ENCODE data around the gene SLC25A53.
A peak's percentile ranks its signal among the peaks of the same experiment; 100 is the strongest.

SLC25A53 gene, protein sequence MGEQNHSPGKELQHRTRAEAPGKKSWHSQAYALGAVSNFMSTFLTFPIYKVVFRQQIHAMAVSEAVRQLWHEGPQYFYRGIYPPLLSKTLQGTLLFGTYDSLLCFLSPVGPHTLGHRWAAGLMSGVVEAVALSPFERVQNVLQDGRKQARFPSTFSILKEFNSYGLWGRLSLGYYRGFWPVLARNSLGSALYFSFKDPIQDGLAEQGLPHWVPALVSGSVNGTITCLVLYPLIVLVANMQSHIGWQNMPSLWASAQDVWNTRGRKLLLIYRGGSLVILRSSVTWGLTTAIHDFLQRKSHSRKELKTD

GRCh38 chrX:104156630-104157529, at the start of gene SLC25A53:
Gene SLC25A53 (minus strand): TSS chrX:104157009. CDS start chrX:104105257, 51,752 bp downstream.
- peak; percentile 77 for DNase-seq

GRCh38 chrX:104205548-104205947, 48.7 kb upstream of the SLC25A53 start:
- no peak for DNase-seq

GRCh38 chrX:104195489-104196084, 38.8 kb upstream of the SLC25A53 start:
- no peak for DNase-seq

- no peak for DNase-seq
Observed at GRCh38 chrX:104195013-104195412, 38.2 kb upstream of the SLC25A53 start.

DNA sequence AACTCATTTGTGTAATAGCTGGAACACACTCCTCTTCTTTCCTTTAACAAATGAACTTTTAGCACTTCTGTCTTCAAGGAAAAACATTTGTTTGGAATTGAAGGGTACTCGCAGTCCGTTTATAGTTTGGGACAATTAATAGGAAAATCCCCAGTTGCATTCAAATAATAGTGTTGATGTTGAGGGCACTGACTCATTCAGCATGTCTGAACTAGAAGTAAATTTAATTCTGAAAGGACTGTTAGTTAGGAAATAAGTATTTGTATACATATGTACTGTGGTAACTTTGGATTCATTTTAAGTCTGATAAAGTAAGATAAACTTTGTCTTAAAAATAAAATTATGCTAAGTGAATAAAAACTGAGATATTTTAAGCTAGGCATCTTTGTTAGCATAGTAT, 36.7 kb upstream of the SLC25A53 start:
- no peak for DNase-seq

DNA sequence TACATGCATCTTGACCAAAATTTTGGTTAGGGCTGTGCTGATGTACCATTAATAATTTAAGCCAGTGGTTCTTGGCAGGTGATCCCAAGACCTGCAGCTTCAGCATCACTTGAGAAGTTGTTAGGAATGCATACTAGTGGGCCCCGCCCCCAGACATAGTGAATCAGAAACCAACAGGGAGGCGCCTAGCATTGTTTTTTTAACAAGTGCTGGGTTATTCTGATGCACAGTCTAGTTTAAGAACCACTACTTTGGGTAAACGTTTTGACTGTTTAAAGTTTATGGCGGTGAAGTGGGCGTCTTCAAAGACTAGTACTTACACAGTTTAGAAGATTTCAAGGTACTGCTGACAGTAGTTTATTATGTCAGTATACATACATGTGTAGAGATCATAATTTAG, 33.0 kb upstream of the SLC25A53 start:
- no peak for DNase-seq

GRCh38 chrX:104187931-104188330, 31.1 kb upstream of the SLC25A53 start:
- no peak for DNase-seq

GRCh38 chrX:104183685-104184084, 26.9 kb upstream of the SLC25A53 start:
- no peak for DNase-seq

DNA sequence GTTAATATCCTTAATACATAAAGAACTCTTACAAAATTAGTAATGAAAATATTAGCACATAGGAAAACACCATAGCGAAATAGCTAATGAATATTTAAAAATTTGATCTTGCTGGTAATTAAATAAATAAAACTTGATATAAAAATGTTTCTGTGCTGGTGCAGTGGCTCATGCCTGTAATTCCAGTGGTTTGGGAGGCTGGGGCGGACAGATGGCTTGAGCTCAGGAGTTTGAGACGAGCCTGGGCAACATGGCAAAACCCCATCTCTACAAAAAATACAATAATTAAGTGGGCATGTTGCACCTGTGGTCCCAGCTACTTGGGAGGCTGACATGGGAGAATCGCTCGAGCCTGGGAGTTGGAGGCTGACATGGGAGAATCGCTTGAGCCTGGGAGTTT, 17.0 kb upstream of the SLC25A53 start:
- DNase-seq = no peak

- DNase-seq = no peak
Observed at GRCh38 chrX:104172788-104173187, 16.0 kb upstream of the SLC25A53 start.

DNA sequence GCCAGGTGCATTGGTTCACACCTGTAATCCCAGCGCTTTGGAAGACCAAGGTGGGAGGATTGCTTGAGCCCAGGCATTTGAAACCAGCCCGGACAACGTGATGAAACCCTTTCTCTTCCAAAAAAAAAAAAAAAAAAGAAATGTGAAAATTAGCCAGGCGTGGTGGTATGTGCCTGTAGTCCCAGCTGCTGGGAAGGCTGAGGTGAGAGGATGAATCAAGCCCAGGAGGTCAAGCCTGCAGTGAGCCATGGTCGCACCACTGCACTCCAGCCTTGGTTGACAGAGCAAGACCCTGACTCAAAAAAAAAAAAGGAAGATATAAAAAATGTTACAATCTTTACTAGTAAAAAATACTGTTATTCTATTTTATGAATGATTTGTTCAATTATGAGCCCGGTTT, 15.3 kb upstream of the SLC25A53 start:
- DNase-seq = no peak

DNA sequence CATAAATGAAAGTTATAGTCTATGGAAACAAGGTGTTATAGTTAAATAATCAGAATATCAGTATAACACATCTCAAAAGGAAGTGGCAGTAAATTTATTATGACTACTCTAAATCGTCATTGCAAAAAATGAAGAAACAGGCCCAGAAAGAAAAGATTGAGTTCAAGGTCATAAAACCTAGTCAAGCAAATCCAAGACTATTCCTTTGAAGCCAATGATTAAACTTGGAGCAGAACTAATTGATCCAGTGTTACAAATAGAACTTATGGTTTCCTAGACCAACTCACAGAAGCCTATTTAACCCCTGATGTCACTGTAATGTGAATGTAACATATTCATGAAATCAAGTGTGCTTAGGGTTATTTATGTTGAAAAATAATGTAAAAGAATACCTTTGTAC, 11.3 kb upstream of the SLC25A53 start:
- no peak for DNase-seq

- DNase-seq = no peak
Observed at GRCh38 chrX:104166735-104167436, 10.1 kb upstream of the SLC25A53 start.

- DNase-seq = peak; percentile 85
Observed at GRCh38 chrX:104165894-104166734, 9.3 kb upstream of the SLC25A53 start, which contains the start of gene FAM199X. Gene FAM199X (plus strand): TSS chrX:104166453. CDS start chrX:104166786, 333 bp downstream.

DNA sequence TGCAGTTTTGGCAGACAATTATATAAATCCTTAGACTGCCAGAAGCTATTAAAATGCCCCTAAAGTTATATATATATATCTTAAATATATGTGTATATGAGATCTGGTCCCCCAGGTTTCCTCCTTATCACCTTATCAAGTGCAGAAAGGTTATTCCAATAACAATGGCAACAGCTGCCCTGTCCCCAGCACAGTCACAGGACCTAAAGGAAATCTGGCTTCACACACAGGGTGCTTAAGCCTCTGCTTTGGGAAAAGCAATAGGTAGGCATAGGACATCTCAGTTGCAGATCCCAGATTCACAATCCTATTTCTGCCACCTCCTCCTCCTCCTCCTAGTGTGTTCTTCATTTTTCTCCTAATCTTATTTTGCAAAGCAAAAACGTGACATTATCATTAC, 5.8 kb downstream of the SLC25A53 start:
- no peak for DNase-seq

DNA sequence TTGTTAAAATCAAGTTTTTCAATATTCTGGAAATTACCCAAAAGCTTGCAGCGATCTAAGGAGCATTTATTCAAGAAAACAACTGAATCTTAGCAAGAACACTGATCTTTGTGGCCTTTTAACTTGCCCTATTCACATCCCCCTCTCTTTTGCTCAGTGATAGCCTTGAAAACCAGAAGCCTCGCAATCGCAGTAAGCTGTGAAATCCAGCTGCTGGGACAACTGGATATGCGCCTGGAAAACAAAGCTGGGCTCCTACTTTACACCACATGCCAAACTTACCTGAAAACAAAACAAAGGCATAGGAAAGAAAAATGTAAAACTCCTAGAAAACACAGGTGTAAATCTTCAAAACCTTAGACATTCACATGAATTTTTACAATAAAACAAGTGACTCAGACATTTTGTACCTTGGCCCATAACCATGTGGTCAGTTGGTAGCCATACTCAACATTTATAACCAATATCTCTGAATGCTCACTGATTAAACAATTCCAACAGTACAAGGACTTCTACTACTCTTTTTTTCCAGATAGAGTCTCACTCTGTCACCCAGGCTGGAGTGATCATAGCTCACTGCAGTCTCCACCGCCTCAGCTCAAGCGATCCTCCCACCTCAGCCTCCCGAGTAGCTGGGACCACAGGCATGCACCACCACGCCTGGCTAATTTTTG, 15.6 kb downstream of the SLC25A53 start:
- DNase-seq = no peak

DNA sequence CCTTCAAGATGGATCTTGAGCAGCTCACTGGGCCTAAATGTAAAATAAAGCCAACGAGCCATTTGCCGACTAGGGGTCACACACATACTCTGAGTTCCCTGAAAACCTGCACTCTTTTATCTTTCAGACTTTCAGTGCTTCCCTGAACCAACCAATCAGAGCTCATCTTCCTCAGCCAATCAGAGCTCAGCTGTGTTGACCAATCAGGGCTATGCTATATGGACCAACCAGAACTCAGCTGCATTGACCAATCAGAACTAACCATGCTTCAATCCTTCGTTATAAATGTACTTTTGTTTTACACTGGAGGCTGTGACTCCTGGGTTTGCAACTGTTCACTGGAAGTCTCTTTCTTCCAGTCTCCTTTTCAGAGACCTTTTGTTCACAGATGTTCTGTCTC, 19.3 kb downstream of the SLC25A53 start:
- DNase-seq = no peak

DNA sequence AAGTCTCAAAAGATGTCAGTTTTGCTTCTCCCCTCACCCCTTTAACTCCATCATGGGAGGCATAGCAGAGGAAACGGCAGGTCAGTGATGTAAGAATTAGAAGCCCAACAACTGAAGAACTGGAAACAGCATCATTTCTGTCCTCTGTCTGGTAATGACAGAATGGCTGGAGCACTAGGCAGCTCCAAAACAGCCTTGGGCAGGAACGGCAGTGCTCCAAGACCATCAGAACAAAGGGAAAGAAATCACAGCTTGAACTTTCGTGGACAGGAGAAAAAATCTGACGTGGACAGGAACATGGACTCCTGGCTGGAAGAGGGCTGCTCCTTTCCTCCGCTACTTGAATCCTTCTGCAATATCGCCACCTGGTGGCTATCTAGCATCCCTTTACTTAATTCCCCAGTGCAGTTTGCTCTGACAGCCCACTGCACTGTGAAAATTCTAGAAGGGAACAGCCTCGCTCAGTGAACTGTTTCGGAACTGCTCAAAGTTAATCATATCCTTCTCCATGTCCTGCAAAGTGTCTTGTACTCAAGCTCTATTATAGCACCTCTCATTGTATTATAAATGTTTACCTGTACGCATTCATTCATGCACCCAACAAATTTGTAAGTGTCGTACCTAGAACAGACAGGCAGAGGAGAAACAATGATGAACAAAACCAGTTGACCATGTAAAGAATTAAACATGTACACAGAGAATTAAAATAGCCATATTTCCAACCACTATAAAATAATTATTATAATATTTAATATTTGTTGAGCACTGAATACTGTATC, 20.4 kb downstream of the SLC25A53 start:
- DNase-seq = peak; percentile 34

GRCh38 chrX:104135677-104136076, 21.1 kb downstream of the SLC25A53 start:
- DNase-seq = no peak

DNA sequence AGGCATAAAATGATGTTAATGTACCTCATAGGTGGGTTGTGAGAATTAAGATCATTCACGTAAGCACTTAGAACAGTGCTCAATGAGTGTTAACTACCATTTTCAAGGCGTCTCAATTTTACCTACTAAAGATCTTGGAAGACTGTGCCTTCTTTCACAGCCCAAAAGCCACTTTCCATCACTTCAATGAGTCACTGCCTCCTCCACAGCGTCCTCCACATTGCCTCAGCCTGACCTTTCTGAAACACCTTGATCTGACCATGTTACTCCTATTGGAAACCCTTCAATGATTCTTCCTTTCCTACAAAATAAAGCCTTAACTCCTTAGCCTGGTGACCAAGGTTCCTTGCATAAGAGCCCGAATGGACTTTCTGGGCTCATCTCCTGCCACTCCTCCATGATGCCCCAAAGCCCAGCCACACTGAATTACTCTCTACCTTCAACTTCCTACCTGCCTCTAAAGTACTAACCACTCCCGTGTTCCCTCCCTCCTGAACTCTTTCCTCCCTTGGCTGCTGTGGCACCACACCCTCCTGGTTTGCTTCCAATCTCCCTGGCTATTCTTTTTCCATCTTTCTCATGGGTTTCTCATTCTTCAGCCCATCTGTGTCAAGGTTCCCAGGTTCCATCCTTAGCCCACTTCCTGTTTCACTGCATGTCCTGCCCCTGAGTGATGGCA, 22.1 kb downstream of the SLC25A53 start:
- no peak for DNase-seq
